ENCODE results near the gene TP73. TPM values are rescaled to one million over a fixed set of nuclear protein-coding genes. Genes with fewer than 3 reads are reported as not detected.

The TP73 gene
- total RNA-seq, 2 donors from 2014 or later: 0.29 to 0.42 TPM

DNA sequence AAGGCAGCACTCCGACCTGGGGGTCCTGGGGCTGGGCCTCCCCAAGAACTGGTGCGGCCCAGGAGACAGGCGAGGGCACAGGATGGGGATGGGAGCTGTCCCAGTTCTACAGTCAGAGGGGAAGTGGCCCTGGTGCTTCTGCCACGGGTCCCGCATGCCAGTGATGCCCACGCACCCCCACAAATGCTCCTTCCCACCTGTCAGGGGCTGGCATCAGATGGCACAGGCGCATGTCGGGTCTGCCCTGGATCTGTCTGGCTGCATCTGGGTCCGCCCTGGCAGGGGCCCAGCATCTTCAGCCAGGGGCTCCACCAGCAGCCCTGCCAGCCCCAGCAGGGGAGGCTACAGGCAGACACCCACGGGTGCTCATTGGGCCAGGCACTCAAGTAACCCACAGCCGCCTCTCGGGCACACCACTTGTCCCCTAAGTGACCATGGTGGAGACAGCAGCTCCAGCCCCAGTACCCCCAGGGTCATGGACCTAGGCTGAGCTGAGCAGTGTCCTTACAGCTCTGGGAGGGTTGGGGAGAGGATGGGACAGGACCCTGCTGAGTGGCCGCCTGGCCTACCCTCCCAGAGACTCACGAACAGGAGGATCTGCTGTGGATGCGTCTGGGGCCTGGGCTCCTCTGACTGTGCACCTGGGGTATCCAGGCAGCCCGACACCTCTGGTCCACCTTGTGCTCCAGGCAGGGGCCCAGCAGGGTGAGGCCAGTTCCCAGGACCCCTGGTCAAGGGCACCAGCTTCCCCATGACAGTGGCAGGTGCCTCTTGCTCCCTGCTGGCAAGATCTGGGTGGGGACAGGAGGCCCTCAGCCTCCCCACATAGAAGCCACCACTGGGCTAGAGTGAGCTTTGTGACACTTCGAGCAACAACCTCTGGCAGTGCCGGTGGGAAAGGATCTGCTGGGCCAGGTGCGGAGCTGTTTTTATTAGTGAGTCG, 125.6 kb downstream of the TP73 start:
- intact Hi-C loops (cut with DNase I): no loop called here
- Histone ChIP-seq H3K27ac (no peak overlapping the region), H3K4me3 (no peak overlapping the region), H3K9me3 (no peaks in the 10 kb centered on the region), H3K4me1 (peaks cover 11% of the 10 kb centered on the region), H3K9ac (ENCODE audit: low read depth in 2 of 2, low read length in 2 of 2) (no peak overlapping the region), H3K36me3 (peaks cover 11% of the 10 kb centered on the region), H3K27me3 (no peaks in the 10 kb centered on the region)
- no peak for DNase-seq
- TF ChIP-seq, protein P1, sequence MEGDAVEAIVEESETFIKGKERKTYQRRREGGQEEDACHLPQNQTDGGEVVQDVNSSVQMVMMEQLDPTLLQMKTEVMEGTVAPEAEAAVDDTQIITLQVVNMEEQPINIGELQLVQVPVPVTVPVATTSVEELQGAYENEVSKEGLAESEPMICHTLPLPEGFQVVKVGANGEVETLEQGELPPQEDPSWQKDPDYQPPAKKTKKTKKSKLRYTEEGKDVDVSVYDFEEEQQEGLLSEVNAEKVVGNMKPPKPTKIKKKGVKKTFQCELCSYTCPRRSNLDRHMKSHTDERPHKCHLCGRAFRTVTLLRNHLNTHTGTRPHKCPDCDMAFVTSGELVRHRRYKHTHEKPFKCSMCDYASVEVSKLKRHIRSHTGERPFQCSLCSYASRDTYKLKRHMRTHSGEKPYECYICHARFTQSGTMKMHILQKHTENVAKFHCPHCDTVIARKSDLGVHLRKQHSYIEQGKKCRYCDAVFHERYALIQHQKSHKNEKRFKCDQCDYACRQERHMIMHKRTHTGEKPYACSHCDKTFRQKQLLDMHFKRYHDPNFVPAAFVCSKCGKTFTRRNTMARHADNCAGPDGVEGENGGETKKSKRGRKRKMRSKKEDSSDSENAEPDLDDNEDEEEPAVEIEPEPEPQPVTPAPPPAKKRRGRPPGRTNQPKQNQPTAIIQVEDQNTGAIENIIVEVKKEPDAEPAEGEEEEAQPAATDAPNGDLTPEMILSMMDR (IDR thresholded peaks at IDR 0.05): no peak

DNA sequence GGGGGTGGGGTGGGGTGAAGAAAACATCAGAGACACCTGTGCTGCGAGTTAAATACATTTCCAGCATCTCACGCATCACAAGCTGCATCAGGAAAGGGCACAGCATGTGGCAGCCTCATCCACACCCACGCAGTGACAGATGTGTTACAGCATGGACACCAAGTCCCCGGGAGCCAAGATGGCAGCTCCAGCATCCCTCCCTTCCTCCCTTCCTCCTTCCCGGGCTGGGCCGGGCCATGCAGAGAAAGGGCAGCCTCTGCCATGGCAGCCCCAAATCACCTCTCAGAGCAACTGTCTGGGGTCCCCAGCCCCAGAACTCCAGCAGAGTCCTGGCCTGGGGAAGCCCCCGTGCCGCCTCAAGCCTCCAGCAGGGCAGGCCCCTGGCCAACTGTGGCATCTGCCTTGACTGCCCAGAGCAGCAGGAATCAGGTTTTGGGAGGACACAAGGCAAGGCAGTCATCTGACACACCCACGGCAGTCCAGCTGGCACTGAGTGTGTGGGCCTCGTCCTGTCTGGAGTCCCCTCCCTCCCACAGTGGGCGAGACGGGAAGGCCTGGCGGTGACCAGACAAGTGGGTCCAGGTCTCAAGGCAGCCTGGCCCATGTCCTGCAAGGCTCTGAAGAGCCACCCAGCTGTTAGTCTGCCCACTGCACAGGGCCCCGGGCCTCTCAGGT, 126.4 kb downstream of the TP73 start:
- Histone ChIP-seq H3K27ac (no peak overlapping the region), H3K4me3 (no peak overlapping the region), H3K4me1 (peaks cover 11% of the 10 kb centered on the region), H3K9ac (ENCODE audit: low read depth in 2 of 2, low read length in 2 of 2) (no peak overlapping the region), H3K27me3 (no peaks in the 10 kb centered on the region), H3K36me3 (peaks cover 13% of the 10 kb centered on the region), H3K9me3 (no peaks in the 10 kb centered on the region)
- no peak for DNase-seq
- intact Hi-C loops (cut with DNase I): no loop called here
- TF ChIP-seq, protein P1 (IDR thresholded peaks at IDR 0.05): no peak

DNA sequence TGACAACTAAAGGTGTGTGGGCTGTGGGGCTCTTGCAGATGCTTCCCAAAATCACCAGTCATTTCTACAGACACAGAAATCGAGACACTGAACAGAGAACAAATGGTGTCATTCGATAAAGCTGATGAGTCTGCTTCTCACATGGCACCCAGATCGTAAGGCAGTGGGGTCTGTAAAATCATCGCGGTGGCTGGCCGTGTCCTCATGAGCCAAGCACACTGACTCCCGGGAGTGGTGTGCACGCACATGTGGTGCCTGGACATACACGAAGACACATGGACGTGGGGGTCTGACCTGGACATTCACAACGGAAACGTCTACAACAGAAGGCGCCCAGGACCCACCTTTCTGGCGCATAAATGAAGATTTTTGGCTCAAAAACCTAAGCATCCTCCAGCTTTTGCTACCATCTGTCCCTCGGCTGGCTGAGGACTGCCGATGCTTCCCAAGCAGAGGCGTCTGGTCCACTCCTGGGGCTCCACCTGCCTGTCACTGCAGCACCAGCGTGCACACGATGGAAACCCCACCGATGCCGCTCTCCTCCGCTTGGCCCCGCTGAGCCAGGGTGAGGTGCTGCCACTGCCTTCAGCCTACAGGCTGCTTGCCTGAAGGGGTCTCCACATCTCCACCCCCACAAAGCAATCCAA, 127.1 kb downstream of the TP73 start:
- Histone ChIP-seq H3K9ac (ENCODE audit: low read depth in 2 of 2, low read length in 2 of 2) (no peak overlapping the region), H3K9me3 (no peaks in the 10 kb centered on the region), H3K27ac (no peak overlapping the region), H3K4me1 (peaks cover 11% of the 10 kb centered on the region), H3K27me3 (no peaks in the 10 kb centered on the region), H3K36me3 (peaks cover 14% of the 10 kb centered on the region), H3K4me3 (no peak overlapping the region)
- TF ChIP-seq, protein P1 (IDR thresholded peaks at IDR 0.05): no peak
- DNase-seq: no peak
- intact Hi-C loops (cut with DNase I): no loop called here

DNA sequence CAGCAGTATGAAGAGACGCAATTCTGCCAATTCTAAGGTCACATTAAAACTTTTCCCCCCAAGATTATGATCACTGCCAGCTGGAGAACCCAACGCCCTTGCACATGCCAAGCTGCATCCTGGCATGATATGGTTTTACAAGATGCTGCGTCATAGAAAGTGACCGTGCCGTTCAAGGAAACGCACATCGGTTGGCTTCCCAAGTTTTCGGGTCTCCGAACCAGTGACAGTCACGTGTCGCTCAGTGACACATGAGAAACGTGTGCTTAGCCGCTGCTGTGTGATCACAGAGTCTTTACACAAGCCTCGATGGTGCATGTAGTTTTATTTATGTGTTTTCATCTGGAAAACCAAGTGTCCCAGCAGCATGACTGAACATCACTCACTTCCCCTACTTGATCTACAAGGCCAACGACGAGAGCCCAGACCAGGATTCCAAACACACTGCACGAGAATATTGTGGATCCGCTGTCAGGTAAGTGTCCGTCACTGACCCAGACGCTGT, 127.6 kb downstream of the TP73 start:
- no peaks in the 10 kb centered on the region for H3K27me3 ChIP-seq
- TF ChIP-seq, protein P1 (IDR thresholded peaks at IDR 0.05): no peak
- no peak overlapping the region for H3K27ac ChIP-seq
- no peak overlapping the region for H3K9ac ChIP-seq (ENCODE audit: low read depth in 2 of 2, low read length in 2 of 2)
- H3K9me3 ChIP-seq: no peaks in the 10 kb centered on the region
- peaks cover 11% of the 10 kb centered on the region for H3K4me1 ChIP-seq
- intact Hi-C loops (cut with DNase I): no loop called here
- DNase-seq: no peak
- peaks cover 14% of the 10 kb centered on the region for H3K36me3 ChIP-seq
- no peak overlapping the region for H3K4me3 ChIP-seq

DNA sequence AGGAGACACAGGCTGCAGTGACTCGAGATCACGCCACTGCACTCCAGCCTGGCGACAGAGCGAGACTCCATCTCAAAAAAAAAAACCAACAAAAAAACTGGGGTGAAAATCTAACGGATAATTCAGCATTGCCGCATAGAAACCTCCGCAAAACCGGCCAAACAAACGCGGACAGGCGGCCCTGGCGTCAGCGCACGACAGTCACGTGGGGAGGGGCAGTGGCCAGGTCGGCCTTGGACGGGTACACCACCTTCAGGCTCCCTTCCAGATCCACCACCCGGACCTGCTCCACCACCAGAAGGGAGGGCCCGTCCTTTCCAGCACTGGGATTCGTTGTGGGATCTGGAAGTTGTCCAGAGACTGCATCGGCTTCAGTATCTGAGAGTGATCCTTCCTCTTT, 128.6 kb downstream of the TP73 start:
- peaks cover 5% of the 10 kb centered on the region for H3K4me1 ChIP-seq
- no peaks in the 10 kb centered on the region for H3K9me3 ChIP-seq
- H3K27ac ChIP-seq: no peak overlapping the region
- H3K9ac ChIP-seq (ENCODE audit: low read depth in 2 of 2, low read length in 2 of 2): no peak overlapping the region
- no peak for DNase-seq
- H3K4me3 ChIP-seq: no peak overlapping the region
- TF ChIP-seq, protein P1 (IDR thresholded peaks at IDR 0.05): no peak
- H3K27me3 ChIP-seq: no peaks in the 10 kb centered on the region
- intact Hi-C loops (cut with DNase I): no loop called here
- peaks cover 14% of the 10 kb centered on the region for H3K36me3 ChIP-seq

Measured in colonic mucosa (tissue), 4 donors.